ENCODE results near the gene SPG7.

DNA sequence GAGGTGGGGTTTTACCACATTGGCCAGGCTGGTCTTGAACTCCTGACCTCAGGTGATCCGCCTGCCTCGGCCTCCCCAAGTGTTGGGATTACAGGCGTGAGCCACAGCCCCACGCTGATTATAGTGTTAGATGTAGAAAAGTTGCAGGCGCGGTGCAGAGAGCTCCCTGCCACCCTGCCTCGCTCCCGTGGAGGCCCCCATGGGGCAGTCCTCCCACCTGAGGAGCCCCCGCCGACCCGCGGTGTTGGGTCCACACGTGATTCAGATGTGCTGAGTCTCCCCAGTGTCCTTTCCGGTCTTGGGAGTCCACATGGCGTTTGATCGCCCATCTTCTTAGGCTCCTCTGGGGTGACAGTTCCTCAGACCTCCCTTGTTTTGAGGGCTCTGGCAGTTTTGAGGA is 47.1 kb downstream of the SPG7 start:
- TF ChIP-seq EZH2 (IDR thresholded peaks at IDR 0.05; ENCODE audit: low read depth), result no peak
- TF ChIP-seq, protein P1, sequence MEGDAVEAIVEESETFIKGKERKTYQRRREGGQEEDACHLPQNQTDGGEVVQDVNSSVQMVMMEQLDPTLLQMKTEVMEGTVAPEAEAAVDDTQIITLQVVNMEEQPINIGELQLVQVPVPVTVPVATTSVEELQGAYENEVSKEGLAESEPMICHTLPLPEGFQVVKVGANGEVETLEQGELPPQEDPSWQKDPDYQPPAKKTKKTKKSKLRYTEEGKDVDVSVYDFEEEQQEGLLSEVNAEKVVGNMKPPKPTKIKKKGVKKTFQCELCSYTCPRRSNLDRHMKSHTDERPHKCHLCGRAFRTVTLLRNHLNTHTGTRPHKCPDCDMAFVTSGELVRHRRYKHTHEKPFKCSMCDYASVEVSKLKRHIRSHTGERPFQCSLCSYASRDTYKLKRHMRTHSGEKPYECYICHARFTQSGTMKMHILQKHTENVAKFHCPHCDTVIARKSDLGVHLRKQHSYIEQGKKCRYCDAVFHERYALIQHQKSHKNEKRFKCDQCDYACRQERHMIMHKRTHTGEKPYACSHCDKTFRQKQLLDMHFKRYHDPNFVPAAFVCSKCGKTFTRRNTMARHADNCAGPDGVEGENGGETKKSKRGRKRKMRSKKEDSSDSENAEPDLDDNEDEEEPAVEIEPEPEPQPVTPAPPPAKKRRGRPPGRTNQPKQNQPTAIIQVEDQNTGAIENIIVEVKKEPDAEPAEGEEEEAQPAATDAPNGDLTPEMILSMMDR (conservative IDR thresholded peaks at IDR 0.05), result no peak

All from PC-9 (cell line).